ENCODE data around the gene FAM177A1.
"Not testable (repeated sequence)": the region's sequence is repeated elsewhere in the genome, so short reads cannot be mapped to it uniquely, and the experiment has no call there.

Gene FAM177A1

GRCh38 chr14:35061113-35061791 lies 15.2 kb downstream of the FAM177A1 start:
- not testable (repeated sequence) for DNase-seq (ENCODE audit: low spot score)

- not testable (repeated sequence) for DNase-seq (ENCODE audit: low spot score)
These were observed 19.7 kb downstream of the FAM177A1 start for GRCh38 chr14:35065731-35066130.

GRCh38 chr14:35068238-35069012 lies 22.4 kb downstream of the FAM177A1 start:
- no peak for DNase-seq (ENCODE audit: low spot score)

- no peak for DNase-seq (ENCODE audit: low spot score)
These were observed 26.2 kb downstream of the FAM177A1 start for GRCh38 chr14:35072226-35072625.

- no peak for DNase-seq (ENCODE audit: low spot score)
These were observed 27.4 kb downstream of the FAM177A1 start for GRCh38 chr14:35073486-35073885.

GRCh38 chr14:35078082-35078481 lies 32.0 kb downstream of the FAM177A1 start:
- no peak for DNase-seq (ENCODE audit: low spot score)

- DNase-seq (ENCODE audit: low spot score): no peak
These were observed 33.7 kb downstream of the FAM177A1 start for GRCh38 chr14:35079742-35080141.

GRCh38 chr14:35083530-35084150 lies 37.6 kb downstream of the FAM177A1 start:
- DNase-seq (ENCODE audit: low spot score): no peak

GRCh38 chr14:35085441-35085840 lies 39.4 kb downstream of the FAM177A1 start:
- DNase-seq (ENCODE audit: low spot score): no peak

- DNase-seq (ENCODE audit: low spot score): no peak
These were observed 42.4 kb downstream of the FAM177A1 start for GRCh38 chr14:35088514-35088913.

- not testable (repeated sequence) for DNase-seq (ENCODE audit: low spot score)
These were observed 48.6 kb downstream of the FAM177A1 start for GRCh38 chr14:35094645-35095044.

- no peak for DNase-seq (ENCODE audit: low spot score)
These were observed 61.8 kb downstream of the FAM177A1 start for GRCh38 chr14:35107866-35108265.

- DNase-seq (ENCODE audit: low spot score): no peak
These were observed 66.6 kb downstream of the FAM177A1 start for GRCh38 chr14:35112641-35113040.

- no peak for DNase-seq (ENCODE audit: low spot score)
These were observed 67.4 kb downstream of the FAM177A1 start for GRCh38 chr14:35113308-35113950.

- DNase-seq (ENCODE audit: low spot score): no peak
These were observed 68.0 kb downstream of the FAM177A1 start for GRCh38 chr14:35114036-35114435.

- no peak for DNase-seq (ENCODE audit: low spot score)
These were observed 70.2 kb downstream of the FAM177A1 start for GRCh38 chr14:35116242-35116641.

GRCh38 chr14:35117112-35117511 lies 71.0 kb downstream of the FAM177A1 start:
- DNase-seq (ENCODE audit: low spot score): no peak

- no peak for DNase-seq (ENCODE audit: low spot score)
These were observed 75.2 kb downstream of the FAM177A1 start for GRCh38 chr14:35121026-35121886.

- DNase-seq (ENCODE audit: low spot score): peak; percentile 88
These were observed 76.0 kb downstream of the FAM177A1 start, which contains the start of the genes PPP2R3C and PRORP for GRCh38 chr14:35121887-35122695. Gene PPP2R3C, minus strand, starts transcription at chr14:35121990. Its CDS starts 31 bp downstream, at chr14:35121959. Gene PRORP, plus strand, starts transcription at chr14:35122552. Its CDS starts 694 bp downstream, at chr14:35123246.

- DNase-seq (ENCODE audit: low spot score): peak; percentile 31
These were observed 76.8 kb downstream of the FAM177A1 start for GRCh38 chr14:35122696-35123387.

Measured in NAMALWA (cell line).